A549 (cell line): ENCODE results near the gene ULK1. TPM values are rescaled to one million over a fixed set of nuclear protein-coding genes. Genes with fewer than 3 reads are reported as not detected.

ENCODE experiments used
- ATAC-seq, 2 experiments: fragments of 200-7000 bp in 1 of 2; fragments of >200 bp in 1 of 2; cut with Nextera tagmentation in 1 of 2; cut with Tn5 transposase in 1 of 2; 3 replicates each; pipeline versions ENCODE4 v1.8.0 to v1.9.1; 2018 to 2020; ENCODE audit warnings: mild to moderate bottlenecking in 1 of 2, moderate library complexity in 1 of 2
- CTCF ChIA-PET: fragments of 300-600 bp; sonication (Branson Sonifier 250); formaldehyde crosslinking; extraction: SDS; loops from one replicate; lab custom pipeline; 2021; ENCODE audit warnings: antibody characterized with exemption, inconsistent platforms; lab: Yijun Ruan, JAX
- POLR2A ChIA-PET: fragments of 350-600 bp; formaldehyde crosslinking; extraction: SDS; loops from one replicate; lab custom pipeline; 2021; ENCODE audit warnings: antibody characterized with exemption, inconsistent platforms; lab: Yijun Ruan, JAX
- DNase-seq, 2 experiments: peaks; one replicate each; pipeline versions ENCODE4 v3.0.0 to v3.0.0-alpha.2; 2011 to 2016; ENCODE audit warnings: low read depth in 1 of 2, low spot score in 1 of 2
- FAIRE-seq: peaks from 2 replicates; lab custom pipeline; 2011; peaks lifted over from hg19 to GRCh38; lab: Jason Lieb, UNC
- H3K27ac ChIP-seq, 2 experiments: fragments of >200 bp; sonication (Bioruptor Twin); formaldehyde crosslinking; 3 replicates each; pipeline ENCODE4 v1.5.1; 2016 to 2017
- H3K4me1 ChIP-seq: fragments of >200 bp; sonication (Bioruptor Twin); formaldehyde crosslinking; 3 replicates; pipeline ENCODE4 v1.6.1; 2016
- H3K4me2 ChIP-seq: fragments of >200 bp; sonication (Bioruptor Twin); formaldehyde crosslinking; 3 replicates; pipeline ENCODE4 v1.6.1; 2016
- H3K4me3 ChIP-seq: fragments of >200 bp; sonication (Bioruptor Twin); formaldehyde crosslinking; 3 replicates; pipeline ENCODE4 v1.5.1; 2016
- H3K9me3 ChIP-seq: fragments of >200 bp; sonication (Bioruptor Twin); formaldehyde crosslinking; 3 replicates; pipeline ENCODE4 v1.6.1; 2016
- BHLHE40 ChIP-seq: IDR thresholded peaks from 2 replicates; pipeline ENCODE4 v1.6.1; 2012; ENCODE audit warnings: low read depth, low read length, inconsistent platforms
- CBX2 ChIP-seq: fragments of 200-600 bp; sonication (generic); IDR thresholded peaks from 2 replicates; pipeline ENCODE4 v1.6.1; 2016; ENCODE audit warnings: low read depth, mild to moderate bottlenecking, borderline replicate concordance
- CBX8 ChIP-seq: fragments of 200-600 bp; sonication (generic); IDR thresholded peaks from 2 replicates; pipeline ENCODE4 v1.6.1; 2016
- CEBPB ChIP-seq, 2 experiments: fragments of >200 bp in 1 of 2; sonication (Bioruptor Twin) in 1 of 2; formaldehyde crosslinking in 1 of 2; IDR thresholded peaks; 2 replicates each; pipeline ENCODE4 v1.6.1; 2012 to 2016
- EHF ChIP-seq: fragments of 250-450 bp; sonication (Bioruptor Pico); IDR thresholded peaks from 2 replicates; pipeline ENCODE4 v1.5.0; 2020; ENCODE audit warnings: mild to moderate bottlenecking
- EP300 ChIP-seq, 2 experiments: fragments of >200 bp; sonication (Bioruptor Twin); formaldehyde crosslinking; IDR thresholded peaks; 2 replicates in 1 of 2; 3 replicates in 1 of 2; pipeline ENCODE4 v1.6.1; 2016 to 2017
- ESRRA ChIP-seq: fragments of 150-350 bp; IDR thresholded peaks from 2 replicates; pipeline ENCODE4 v1.6.1; 2014; ENCODE audit warnings: mild to moderate bottlenecking, low read length, borderline replicate concordance
- FOSB ChIP-seq: fragments of 250-450 bp; sonication (Bioruptor Pico); IDR thresholded peaks from 2 replicates; pipeline ENCODE4 v1.5.0; 2020; ENCODE audit warnings: mild to moderate bottlenecking, moderate library complexity
- HDAC2 ChIP-seq: fragments of 200-600 bp; sonication (generic); IDR thresholded peaks from 2 replicates; pipeline ENCODE4 v1.6.1; 2016
- HMGXB4 ChIP-seq: fragments of 250-450 bp; sonication (Bioruptor Pico); IDR thresholded peaks from 2 replicates; pipeline ENCODE4 v1.5.0; 2021; ENCODE audit warnings: mild to moderate bottlenecking, moderate library complexity, borderline replicate concordance
- JUN ChIP-seq, 2 experiments: fragments of >200 bp; sonication (Bioruptor Twin); formaldehyde crosslinking; IDR thresholded peaks; 2 replicates in 1 of 2; 3 replicates in 1 of 2; pipeline ENCODE4 v1.6.1; 2016 to 2017
- KDM1A ChIP-seq: fragments of 200-600 bp; sonication (generic); IDR thresholded peaks from 2 replicates; pipeline ENCODE4 v1.6.1; 2016; ENCODE audit warnings: low read depth, mild to moderate bottlenecking
- MAFK ChIP-seq: fragments of 450-650 bp; IDR thresholded peaks from 2 replicates; pipeline ENCODE4 v1.6.1; 2014; ENCODE audit not compliant: partially characterized antibody
- MAX ChIP-seq: IDR thresholded peaks from 2 replicates; pipeline ENCODE4 v1.6.1; 2012
- NFE2L2 ChIP-seq: fragments of 150-350 bp; conservative IDR thresholded peaks from 2 replicates; pipeline ENCODE4 v1.6.1; 2014; ENCODE audit warnings: low read length
- RARB ChIP-seq: fragments of 250-450 bp; sonication (Bioruptor Pico); IDR thresholded peaks from 2 replicates; pipeline ENCODE4 v1.8.0; 2021; ENCODE audit warnings: mild to moderate bottlenecking, moderate library complexity
- RFX5 ChIP-seq: fragments of 450-650 bp; IDR thresholded peaks from 2 replicates; pipeline ENCODE4 v1.7.1; 2014; ENCODE audit warnings: antibody characterized with exemption, mild to moderate bottlenecking, moderate library complexity
- SREBF2 ChIP-seq: fragments of 450-650 bp; IDR thresholded peaks from 2 replicates; pipeline ENCODE4 v1.6.1; 2014; ENCODE audit warnings: mild to moderate bottlenecking, moderate library complexity
- TP53 ChIP-seq: fragments of 250-450 bp; sonication (Bioruptor Pico); IDR thresholded peaks from 2 replicates; pipeline ENCODE4 v1.5.0; 2021; ENCODE audit warnings: mild to moderate bottlenecking, moderate library complexity
- ZFP36 ChIP-seq: fragments of 450-650 bp; IDR thresholded peaks from 2 replicates; pipeline ENCODE4 v1.6.1; 2014; ENCODE audit warnings: borderline replicate concordance; ENCODE audit not compliant: partially characterized antibody
- ZNF302 ChIP-seq: fragments of 250-450 bp; sonication (Bioruptor Pico); IDR thresholded peaks from 2 replicates; pipeline ENCODE4 v1.9.0; 2021; ENCODE audit warnings: inconsistent platforms, mild to moderate bottlenecking, moderate library complexity
- ZSCAN20 ChIP-seq: fragments of 250-450 bp; sonication (Bioruptor Pico); IDR thresholded peaks from 2 replicates; pipeline ENCODE4 v1.8.0; 2022; ENCODE audit warnings: mild to moderate bottlenecking, moderate library complexity
- WGBS: methylation state at CpG from one replicate; pipeline ENCODE4 v1.1.6; 2017; ENCODE audit errors: missing lambda C conversion rate; 5-methylcytosine and 5-hydroxymethylcytosine counted together
- polyA plus RNA-seq, 4 experiments: library from polyadenylated mRNA; depleted of rRNA in 3 of 4; stranded (reverse); fragments of >200 nt; fragmentation: RNase III in 1 of 4; extraction: RNeasy Plus Mini Kit Qiagen cat#74134 plus additional on column Dnase treatment in 1 of 4; gene quantifications; 2 replicates in 3 of 4; 3 replicates in 1 of 4; pipeline ENCODE4 v1.2.3, GENCODE V29; 2011 to 2017
- TF ChIP-seq, protein P1 (sequence below): fragments of >200 bp; sonication (Bioruptor Twin); formaldehyde crosslinking; IDR thresholded peaks from 3 replicates; pipeline ENCODE4 v1.6.1; 2016

ULK1 gene
- polyA plus RNA-seq, 2 of the 4 experiments (the other 2 are of a cell fraction), result 15.1 to 46.2 TPM

DNA sequence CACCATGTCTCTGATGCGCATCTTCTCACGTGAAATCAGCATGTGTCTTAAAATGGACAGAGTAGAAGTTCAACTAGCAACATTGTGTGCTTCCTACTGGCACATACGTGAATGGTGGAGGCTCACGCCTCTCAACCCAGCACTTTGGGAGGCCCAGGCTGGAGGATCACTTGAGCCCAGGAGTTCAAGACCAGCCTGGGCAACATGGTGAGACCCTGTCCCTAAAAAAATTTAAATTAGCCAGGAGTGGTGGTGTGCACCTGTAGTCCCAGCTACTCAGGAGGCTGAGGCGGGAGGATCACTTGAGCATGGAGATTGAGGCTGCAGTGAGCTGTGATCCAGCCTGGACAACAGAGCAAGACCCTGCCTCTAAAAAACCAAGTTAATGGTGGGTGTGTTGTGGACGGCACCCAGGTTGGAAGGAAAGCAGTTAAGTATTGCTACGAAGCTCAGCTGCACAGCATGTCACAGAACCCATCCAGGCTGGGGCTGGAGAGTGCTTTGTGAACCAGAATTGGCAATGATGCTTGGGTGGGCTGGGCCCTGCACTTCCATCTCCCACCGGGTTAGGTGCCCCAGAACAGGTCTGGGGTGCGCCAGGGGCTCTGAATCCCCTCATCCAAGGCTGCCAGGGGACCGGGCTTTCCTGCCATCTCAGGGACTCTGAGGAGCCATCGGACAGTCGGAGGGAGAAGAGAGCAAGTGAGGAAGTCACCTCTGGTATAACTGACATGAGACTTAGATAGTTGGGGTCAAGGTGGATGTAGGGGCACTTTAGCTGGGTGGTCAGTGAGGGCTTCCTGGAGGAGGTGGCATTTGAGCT lies 33.0 kb upstream of the ULK1 start:
- POLR2A ChIA-PET, result no interaction called here
- 72% methylated on average over 12 of the region's 12 CpGs for WGBS
- TF ChIP-seq EHF (CRISPR knock-in tag) (0 out of 2 replicates have a peak, but pooled peaks have one; percentile 15), MAFK (no peak), ZNF302 (CRISPR knock-in tag) (peak; percentile 82; the same call in 1 of the 2 replicates), BHLHE40 (peak; percentile 64), RFX5 (peak; percentile 70; the same call in 1 of the 2 replicates), ZFP36 (peak; percentile 96), CBX8 (no peak)
- TF ChIP-seq, protein P1, sequence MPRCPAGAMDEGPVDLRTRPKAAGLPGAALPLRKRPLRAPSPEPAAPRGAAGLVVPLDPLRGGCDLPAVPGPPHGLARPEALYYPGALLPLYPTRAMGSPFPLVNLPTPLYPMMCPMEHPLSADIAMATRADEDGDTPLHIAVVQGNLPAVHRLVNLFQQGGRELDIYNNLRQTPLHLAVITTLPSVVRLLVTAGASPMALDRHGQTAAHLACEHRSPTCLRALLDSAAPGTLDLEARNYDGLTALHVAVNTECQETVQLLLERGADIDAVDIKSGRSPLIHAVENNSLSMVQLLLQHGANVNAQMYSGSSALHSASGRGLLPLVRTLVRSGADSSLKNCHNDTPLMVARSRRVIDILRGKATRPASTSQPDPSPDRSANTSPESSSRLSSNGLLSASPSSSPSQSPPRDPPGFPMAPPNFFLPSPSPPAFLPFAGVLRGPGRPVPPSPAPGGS, result no peak
- H3K9me3 ChIP-seq, result no peaks in the 10 kb centered on the region
- H3K4me1 ChIP-seq, result peaks cover 64% of the 10 kb centered on the region
- no peak overlapping the region for H3K4me3 ChIP-seq
- DNase-seq (no peak), FAIRE-seq (no peak), ATAC-seq (no peak)
- peak overlapping the region; percentile 68 for H3K4me2 ChIP-seq
- H3K27ac ChIP-seq, result peak overlapping the region; percentile 96
- CTCF ChIA-PET, result interaction anchor here (1.0 to 5.1 kb wide), 4 partner anchors 8 to 88 kb away, joined by 3 to 43 read pairs (median 4); partner anchors contain the start of gene EP400

GRCh38 chr12:131862084-131862441 lies 32.4 kb upstream of the ULK1 start:
- Histone ChIP-seq H3K4me3 (no peak overlapping the region), H3K4me2 (peak overlapping the region; percentile 68), H3K9me3 (no peaks in the 10 kb centered on the region), H3K4me1 (peaks cover 64% of the 10 kb centered on the region), H3K27ac (peak overlapping the region; percentile 96)
- WGBS, result 70% methylated on average over 4 of the region's 4 CpGs
- no peak for FAIRE-seq
- ChIA-PET POLR2A (no interaction called here), CTCF (interaction anchor here (1.0 to 5.1 kb wide), 4 partner anchors 9 to 88 kb away, joined by 3 to 43 read pairs (median 4); partner anchors contain the start of gene EP400)
- no peak for TF ChIP-seq FOSB (CRISPR knock-in tag)
- TF ChIP-seq HDAC2, result no peak
- TF ChIP-seq TP53, result no peak
- DNase-seq, result no peak
- no peak for ATAC-seq

DNA sequence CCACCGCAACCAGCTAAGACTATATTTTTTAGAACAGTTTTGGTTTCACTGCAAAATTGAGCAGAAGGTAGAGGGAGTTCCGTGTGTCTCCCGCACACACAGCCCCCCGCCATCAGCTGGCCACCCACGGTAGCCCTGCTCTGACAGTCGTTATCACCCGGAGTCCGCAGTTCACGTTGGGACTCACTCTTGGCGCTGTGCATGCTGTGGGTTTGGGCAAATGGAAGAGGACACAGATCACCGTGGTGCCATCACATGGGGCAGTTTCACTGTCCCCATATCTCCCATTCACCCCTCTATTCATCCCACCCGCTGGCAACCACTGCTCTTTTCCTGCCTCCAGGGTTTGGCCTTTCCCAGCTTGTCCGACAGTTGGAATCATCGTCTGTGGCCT lies 31.8 kb upstream of the ULK1 start:
- FAIRE-seq (no peak), ATAC-seq (no peak), DNase-seq (no peak)
- ChIA-PET CTCF (interaction anchor here (1.0 to 5.1 kb wide), 3 partner anchors 9 to 51 kb away, joined by 3 to 43 read pairs (median 4); no protein-coding TSS in a partner anchor), POLR2A (no interaction called here)
- Histone ChIP-seq H3K9me3 (no peaks in the 10 kb centered on the region), H3K27ac (peak overlapping the region; percentile 96)
- 81% methylated on average over 14 of the region's 14 CpGs for WGBS
- no peak for TF ChIP-seq ESRRA
- TF ChIP-seq EHF (CRISPR knock-in tag), result 0 out of 2 replicates have a peak, but pooled peaks have one; percentile 29
- TF ChIP-seq MAX, result no peak
- TF ChIP-seq, all 56 proteins: peak for 1
- Histone ChIP-seq H3K4me3 (no peak overlapping the region), H3K4me1 (peaks cover 64% of the 10 kb centered on the region), H3K4me2 (peak overlapping the region; percentile 68)

- H3K27ac ChIP-seq, result peak overlapping the region; percentile 96
- FAIRE-seq (no peak), ATAC-seq (no peak), DNase-seq (peak in 1 of 2 experiments; percentile 62)
- H3K9me3 ChIP-seq, result no peaks in the 10 kb centered on the region
- H3K4me3 ChIP-seq, result no peak overlapping the region
- peaks cover 64% of the 10 kb centered on the region for H3K4me1 ChIP-seq
- H3K4me2 ChIP-seq, result peak overlapping the region; percentile 68
- TF ChIP-seq HMGXB4 (CRISPR knock-in tag), result no peak
- TF ChIP-seq ZSCAN20 (CRISPR knock-in tag), result no peak
- no peak for TF ChIP-seq KDM1A
- TF ChIP-seq BHLHE40, result no peak
- TF ChIP-seq EP300 (IDR thresholded peaks at IDR 0.05), result peak in 1 of 2 experiments; percentile 39; a peak in 1 of 5 replicates
- TF ChIP-seq MAX, result no peak
- no peak; a peak in 1 of 5 replicates for TF ChIP-seq JUN (IDR thresholded peaks at IDR 0.05)
- no peak for TF ChIP-seq ZNF302 (CRISPR knock-in tag)
- TF ChIP-seq, protein P1, result no peak
- TF ChIP-seq MAFK, result peak; percentile 98
- TF ChIP-seq RARB, result no peak
- TF ChIP-seq CBX2, result no peak
- TF ChIP-seq SREBF2, result no peak
- TF ChIP-seq NFE2L2, result 0 out of 2 replicates have a peak, but pooled peaks have one; percentile 2
- no peak for TF ChIP-seq ESRRA
- TF ChIP-seq CEBPB (IDR thresholded peaks at IDR 0.05), result peak; percentile 68 to 89
- 58% methylated on average over 17 of the region's 20 CpGs for WGBS
- ChIA-PET POLR2A (no interaction called here), CTCF (interaction anchor here (0.7 to 5.1 kb wide), 5 partner anchors 10 to 51 kb away, joined by 3 to 43 read pairs (median 3); no protein-coding TSS in a partner anchor)
Measured at GRCh38 chr12:131862994-131863710, 31.3 kb upstream of the ULK1 start.
